ENCODE measurements around the gene IMPDH2.

IMPDH2 gene

GRCh38 chr3:49029563-49029884 lies 326 bp upstream of the IMPDH2 start:
- TF ChIP-seq CTCF (IDR thresholded peaks at IDR 0.05; ENCODE audit: low read depth, low read length) (no peak), MYC (IDR thresholded peaks at IDR 0.05; ENCODE audit: low read depth, low read length) (no peak), MAX (IDR thresholded peaks at IDR 0.05; ENCODE audit: low read depth, low read length) (no peak), POLR2A (IDR thresholded peaks at IDR 0.05; ENCODE audit: extremely low read depth, insufficient read length) (no peak)
- no peak for DNase-seq (ENCODE audit: low read depth)
- H3K4me3 ChIP-seq (ENCODE audit: low read depth, low read length): no peak overlapping the region

GRCh38 chr3:49028298-49028672 lies 913 bp downstream of the IMPDH2 start:
- H3K4me3 ChIP-seq (ENCODE audit: low read depth, low read length): peak overlapping the region; percentile 95
- no peak for TF ChIP-seq MYC (IDR thresholded peaks at IDR 0.05; ENCODE audit: low read depth, low read length)
- no peak for TF ChIP-seq MAX (IDR thresholded peaks at IDR 0.05; ENCODE audit: low read depth, low read length)
- TF ChIP-seq POLR2A (IDR thresholded peaks at IDR 0.05; ENCODE audit: extremely low read depth, insufficient read length): no peak
- TF ChIP-seq CTCF (IDR thresholded peaks at IDR 0.05; ENCODE audit: low read depth, low read length): no peak
- DNase-seq (ENCODE audit: low read depth): no peak

- TF ChIP-seq CTCF (IDR thresholded peaks at IDR 0.05; ENCODE audit: low read depth, low read length) (no peak), MYC (IDR thresholded peaks at IDR 0.05; ENCODE audit: low read depth, low read length) (no peak), MAX (IDR thresholded peaks at IDR 0.05; ENCODE audit: low read depth, low read length) (no peak), POLR2A (IDR thresholded peaks at IDR 0.05; ENCODE audit: extremely low read depth, insufficient read length) (no peak)
- peak overlapping the region; percentile 95 for H3K4me3 ChIP-seq (ENCODE audit: low read depth, low read length)
- DNase-seq (ENCODE audit: low read depth): no peak
Observed at GRCh38 chr3:49027634-49028033, 1.6 kb downstream of the IMPDH2 start.

GRCh38 chr3:49026536-49026935 lies 2.7 kb downstream of the IMPDH2 start:
- H3K4me3 ChIP-seq (ENCODE audit: low read depth, low read length): no peak overlapping the region
- no peak for DNase-seq (ENCODE audit: low read depth)
- no peak for TF ChIP-seq MAX (IDR thresholded peaks at IDR 0.05; ENCODE audit: low read depth, low read length)
- no peak for TF ChIP-seq MYC (IDR thresholded peaks at IDR 0.05; ENCODE audit: low read depth, low read length)
- no peak for TF ChIP-seq CTCF (IDR thresholded peaks at IDR 0.05; ENCODE audit: low read depth, low read length)
- no peak for TF ChIP-seq POLR2A (IDR thresholded peaks at IDR 0.05; ENCODE audit: extremely low read depth, insufficient read length)

GRCh38 chr3:49025793-49026520 lies 3.2 kb downstream of the IMPDH2 start:
- TF ChIP-seq MYC (IDR thresholded peaks at IDR 0.05; ENCODE audit: low read depth, low read length) (no peak), MAX (IDR thresholded peaks at IDR 0.05; ENCODE audit: low read depth, low read length) (no peak), CTCF (IDR thresholded peaks at IDR 0.05; ENCODE audit: low read depth, low read length) (no peak), POLR2A (IDR thresholded peaks at IDR 0.05; ENCODE audit: extremely low read depth, insufficient read length) (no peak)
- peak overlapping the region; percentile 16 for H3K4me3 ChIP-seq (ENCODE audit: low read depth, low read length)
- no peak for DNase-seq (ENCODE audit: low read depth)

Data from NB4 (cell line).